GM23338 (cell line): Measurements from ENCODE around the gene PTGDS.

Experiments
- CTCF ChIP-seq, 2 experiments: fragments of 200-600 bp in 1 of 2; sonication (generic) in 1 of 2; conservative IDR thresholded peaks; 2 replicates each; pipeline versions ENCODE4 v1.5.1 to v1.6.1; 2016 to 2017; ENCODE audit warnings: antibody characterized with exemption in 2 of 2, low read depth in 2 of 2, mild to moderate bottlenecking in 2 of 2, moderate library complexity in 1 of 2
- EZH2 ChIP-seq: fragments of 200-600 bp; sonication (generic); IDR thresholded peaks from one replicate; pipeline ENCODE4 v1.8.0; 2017; ENCODE audit warnings: antibody characterized with exemption, mild to moderate bottlenecking, low read depth; ENCODE audit not compliant: unreplicated experiment

GRCh38 chr9:136952876-136953770, 24.2 kb upstream of the PTGDS start:
- no peak for TF ChIP-seq EZH2
- TF ChIP-seq CTCF (conservative IDR thresholded peaks at IDR 0.05; ENCODE audit: low read depth in 2 of 2), result no peak
